A204.1 (cell line): ENCODE results near the gene SERPINA6.
"Not testable (repeated sequence)": the region's sequence is repeated elsewhere in the genome, so short reads cannot be mapped to it uniquely, and the experiment has no call there.

Experiments
- FAIRE-seq: peaks from 2 replicates; lab custom pipeline; 2012; peaks lifted over from hg19 to GRCh38; lab: Jason Lieb, UNC

SERPINA6 gene

DNA sequence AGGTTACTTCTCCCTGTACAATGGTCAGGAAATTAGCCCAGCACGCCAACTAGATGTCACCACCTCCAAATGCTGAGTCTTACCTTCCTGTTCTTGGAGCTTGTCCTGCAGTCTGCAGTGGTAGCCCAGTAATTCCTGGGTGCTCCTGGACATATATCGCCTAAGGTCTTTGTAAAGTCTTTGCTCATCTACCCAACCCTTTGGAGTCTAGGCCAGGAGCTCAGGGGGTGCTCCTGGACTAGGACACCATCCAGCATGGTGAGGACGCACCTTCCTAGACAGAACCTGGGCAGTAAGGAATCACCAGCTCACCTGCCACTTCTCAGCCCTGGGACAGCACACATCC lies 30.6 kb downstream of the SERPINA6 start:
- no peak for FAIRE-seq

DNA sequence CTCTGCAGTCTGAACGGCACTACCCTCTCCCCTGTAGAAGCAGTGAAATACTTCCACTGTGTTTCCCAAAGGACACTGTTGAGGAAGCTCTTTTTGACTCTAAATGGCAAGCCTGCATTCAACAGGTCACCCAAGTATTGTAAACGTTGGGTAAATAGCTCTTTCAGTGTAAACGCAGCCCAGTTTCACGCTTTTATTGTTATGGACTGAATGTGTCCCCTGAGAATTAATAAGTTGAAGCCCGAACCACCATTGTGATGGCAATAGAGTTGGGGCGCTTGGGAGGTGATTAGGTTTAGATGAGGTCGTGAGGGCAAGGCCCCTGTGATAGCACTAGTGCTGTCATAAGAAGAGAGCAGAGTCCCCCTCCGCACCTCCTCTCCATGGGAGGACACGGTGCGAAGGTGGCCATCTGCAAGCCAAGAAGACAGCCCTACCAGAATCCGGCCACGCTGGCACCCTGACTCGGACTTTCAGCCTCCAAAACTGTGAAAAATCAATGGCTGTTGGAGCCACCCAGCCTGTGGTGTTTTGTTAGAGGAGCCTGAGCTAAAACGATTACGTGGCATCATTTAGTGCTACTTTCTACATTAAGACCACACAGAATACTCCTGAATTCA lies 31.1 kb downstream of the SERPINA6 start:
- no peak for FAIRE-seq

DNA sequence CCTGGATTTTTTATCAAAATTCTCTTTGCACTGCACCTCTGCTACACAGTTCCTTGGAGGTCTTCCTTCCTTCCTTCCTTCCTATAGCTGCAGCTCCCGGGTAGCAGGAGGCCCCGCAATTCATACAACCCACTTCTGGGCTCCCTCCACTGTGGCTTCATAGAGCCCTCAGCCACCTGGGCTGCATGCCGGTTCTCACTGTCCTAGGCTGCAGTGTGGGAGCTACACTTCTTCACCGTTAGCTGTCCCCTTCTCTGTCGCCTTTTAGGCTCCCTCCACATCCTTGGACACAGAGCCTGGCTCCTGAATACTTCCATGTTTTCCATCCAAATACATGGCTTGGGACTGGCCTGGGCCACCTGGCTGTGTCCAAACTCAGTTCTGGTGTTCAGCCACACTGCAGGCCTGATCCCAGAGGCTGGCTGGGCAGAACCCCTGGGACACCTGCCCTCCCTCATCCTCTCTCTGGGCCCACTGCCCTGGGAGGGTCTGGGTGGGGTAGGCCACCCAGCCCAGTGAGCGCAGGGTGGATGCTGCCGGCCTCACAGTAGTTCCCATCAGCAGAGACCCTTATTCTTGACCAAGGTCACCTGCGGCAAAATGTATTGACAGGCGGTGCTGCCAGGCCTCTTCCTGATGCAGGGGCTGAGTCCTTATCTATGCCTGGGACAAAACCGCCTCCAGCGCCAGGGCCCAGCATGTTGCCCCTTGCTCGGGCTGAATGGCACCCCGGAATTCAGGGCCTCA lies 31.8 kb downstream of the SERPINA6 start:
- no peak for FAIRE-seq

DNA sequence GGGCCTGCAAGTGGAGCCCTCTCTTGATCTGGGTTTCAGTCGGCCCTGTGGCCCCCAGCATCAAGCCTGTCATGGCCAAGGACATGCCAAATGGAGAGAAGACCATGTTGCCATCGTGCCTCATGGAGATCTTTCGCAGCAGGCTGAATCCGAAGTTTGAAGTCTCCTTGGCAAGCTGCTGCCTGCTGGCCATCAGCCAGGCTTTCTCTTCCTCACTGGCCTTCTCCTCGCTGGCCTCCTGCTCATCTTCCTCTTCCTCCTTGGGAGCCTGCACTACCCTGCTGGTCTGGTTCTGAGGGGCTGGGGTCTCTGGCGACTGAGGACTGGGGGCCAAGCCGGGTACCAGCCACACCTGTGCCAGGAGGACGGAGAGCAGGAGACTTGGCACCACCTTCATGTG lies 32.9 kb downstream of the SERPINA6 start:
- FAIRE-seq, result no peak

DNA sequence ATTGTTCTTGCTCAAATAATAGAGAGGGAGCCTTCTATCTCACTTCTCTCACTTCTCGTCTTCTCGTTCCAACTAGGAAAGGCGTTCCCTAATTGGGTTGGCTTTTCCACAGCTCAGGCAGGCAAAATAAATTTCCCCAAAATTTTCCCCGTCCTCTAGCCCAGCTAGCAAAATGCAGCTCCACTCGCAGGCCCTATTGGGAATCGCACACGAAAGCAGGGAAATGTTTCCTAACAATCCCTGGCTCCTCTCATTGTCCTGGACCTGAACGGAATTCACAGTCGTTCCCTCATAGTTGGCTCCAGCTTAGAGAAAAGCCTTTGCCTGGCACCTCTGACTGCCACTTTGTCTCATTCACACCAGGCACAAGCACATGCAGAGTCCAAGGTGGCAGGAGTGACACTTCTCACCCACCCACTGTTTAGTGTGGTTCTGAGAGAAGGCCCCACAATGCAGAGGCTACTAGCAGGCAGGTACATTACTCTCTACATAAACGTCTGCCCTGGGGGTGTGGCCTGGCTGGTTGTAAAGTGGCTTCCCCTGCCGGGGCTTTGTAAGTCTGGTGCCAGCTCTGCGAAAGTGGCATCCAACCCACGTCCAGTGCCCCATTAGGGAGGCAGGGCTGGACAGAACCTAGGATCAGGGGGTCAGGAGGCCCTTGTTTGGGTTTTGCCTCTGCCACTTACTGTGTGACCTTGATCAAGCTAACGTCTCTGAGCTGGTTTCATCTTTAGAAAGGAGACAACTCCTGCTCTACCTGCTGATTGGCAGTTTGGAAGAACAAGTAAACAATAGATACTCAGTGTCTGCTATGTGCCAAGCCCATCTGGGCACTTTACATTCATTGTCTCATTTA lies 34.3 kb downstream of the SERPINA6 start:
- no peak for FAIRE-seq

DNA sequence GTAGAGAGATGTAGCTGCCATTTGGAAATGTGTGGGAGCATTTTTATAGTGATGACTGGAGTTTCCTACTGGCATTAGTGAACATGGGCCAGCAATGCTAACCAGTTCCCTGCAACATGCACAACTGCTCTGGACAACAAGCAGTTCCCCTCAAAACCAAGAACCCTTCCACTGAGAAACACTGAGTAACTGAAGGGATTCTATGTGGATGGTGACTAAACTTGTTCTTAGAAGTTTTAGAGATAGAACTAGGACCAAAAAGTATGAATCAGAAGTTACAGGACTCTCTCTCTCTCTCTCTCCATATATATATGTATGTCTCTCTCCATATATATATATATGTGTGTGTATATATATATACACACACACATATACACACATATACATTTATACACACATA lies 38.0 kb downstream of the SERPINA6 start:
- no peak for FAIRE-seq

DNA sequence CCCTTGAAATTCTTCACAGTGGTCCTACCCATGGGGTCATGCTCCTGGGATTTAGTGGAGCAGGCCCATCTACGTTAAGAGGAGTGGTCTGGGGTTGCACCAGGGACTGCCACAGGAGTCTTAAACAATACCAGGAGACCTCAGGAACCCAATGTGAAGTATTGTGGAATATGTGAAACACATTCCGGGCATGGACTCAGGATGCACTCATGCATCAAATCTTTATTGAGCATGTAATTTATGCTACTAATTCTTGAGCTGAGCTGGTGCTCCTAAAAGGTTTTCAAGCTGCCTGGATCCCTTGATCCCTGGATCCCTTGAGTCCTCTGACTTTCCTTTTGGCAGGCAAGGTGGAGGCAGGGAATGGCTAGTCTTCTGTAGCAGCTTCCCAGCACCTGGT lies 38.9 kb downstream of the SERPINA6 start:
- FAIRE-seq, result no peak

DNA sequence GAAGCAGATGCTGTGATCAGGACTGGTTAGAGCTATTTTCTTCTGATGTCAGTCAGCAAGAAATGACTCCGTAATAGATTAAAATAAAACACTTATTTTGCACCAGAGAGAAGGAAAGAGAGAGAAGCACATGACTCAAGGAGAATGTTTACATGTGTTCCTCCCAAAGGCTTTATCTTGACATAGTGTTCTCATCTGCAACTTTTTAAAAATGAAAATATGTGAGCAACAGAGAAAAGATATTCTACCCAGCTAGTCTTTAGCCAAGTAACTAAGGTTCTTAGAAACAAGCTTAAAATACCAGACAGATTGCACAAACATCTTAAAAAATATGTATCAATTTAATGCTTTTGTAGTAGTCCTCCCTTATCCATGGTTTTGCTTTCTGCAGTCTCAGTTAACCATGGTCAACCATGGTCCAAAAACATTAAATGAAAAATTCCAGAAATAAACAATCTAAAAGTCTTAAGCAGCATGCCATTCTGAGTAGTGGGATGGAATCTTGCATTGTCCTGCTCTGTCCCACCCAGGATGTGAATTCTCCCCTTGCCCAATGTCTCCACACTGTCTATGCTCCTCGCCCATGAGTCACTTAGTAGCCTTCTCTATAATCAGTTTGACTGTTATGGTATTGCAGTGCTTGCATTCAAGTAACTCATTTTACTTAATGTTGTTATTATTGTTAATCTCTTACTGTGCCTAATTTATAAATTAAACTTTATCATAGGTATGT lies 40.0 kb downstream of the SERPINA6 start:
- no peak for FAIRE-seq

DNA sequence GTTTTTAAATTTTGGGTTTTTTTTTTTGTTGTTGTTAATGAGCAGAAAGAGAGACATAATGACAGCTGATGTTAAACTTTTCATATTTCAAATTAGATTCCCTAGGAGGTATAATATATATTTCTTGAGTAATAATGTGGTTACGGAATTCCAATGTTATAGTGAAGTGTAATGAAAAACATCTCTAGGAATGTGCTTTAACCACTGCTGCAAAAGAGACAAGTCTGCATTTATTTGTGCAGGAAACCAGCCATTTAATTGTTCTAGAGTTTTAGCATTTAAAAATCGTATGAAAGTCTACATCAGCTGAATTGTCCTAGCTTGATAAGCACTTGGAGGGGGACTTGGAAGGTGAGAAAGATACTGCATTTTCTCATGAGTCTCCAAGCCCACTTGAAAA lies 44.4 kb downstream of the SERPINA6 start:
- no peak for FAIRE-seq

DNA sequence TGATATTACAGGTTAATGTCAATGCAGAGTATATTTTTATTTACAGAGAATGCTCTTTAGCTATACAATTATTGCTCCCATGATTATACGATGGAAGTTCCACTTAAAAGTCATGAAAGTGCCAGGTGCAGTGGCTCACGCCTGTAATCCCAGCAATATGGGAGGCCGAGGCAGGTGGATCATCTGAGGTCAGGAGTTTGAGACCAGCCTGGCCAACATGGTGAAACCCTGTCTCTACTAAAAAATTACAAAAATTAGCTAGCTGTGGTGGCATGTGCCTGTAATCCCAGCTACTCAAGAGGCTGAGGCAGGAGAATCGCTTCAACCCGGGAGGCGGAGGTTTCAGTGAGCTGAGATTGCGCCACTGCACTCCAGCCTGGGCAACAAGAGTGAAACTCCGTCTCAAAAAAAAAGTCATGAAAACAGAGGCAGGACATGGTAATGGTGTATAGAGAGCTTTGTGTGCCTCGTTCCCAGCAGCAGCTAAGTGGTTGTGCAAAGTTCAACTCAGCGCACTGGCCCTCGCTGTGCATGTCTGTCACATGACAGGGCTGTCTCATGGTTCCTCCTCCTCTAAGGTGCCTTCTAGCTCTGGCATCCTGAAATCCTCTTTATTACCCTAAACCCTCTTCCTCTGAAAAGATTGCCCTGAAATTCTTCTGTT lies 46.1 kb downstream of the SERPINA6 start:
- FAIRE-seq, result not testable (repeated sequence)

DNA sequence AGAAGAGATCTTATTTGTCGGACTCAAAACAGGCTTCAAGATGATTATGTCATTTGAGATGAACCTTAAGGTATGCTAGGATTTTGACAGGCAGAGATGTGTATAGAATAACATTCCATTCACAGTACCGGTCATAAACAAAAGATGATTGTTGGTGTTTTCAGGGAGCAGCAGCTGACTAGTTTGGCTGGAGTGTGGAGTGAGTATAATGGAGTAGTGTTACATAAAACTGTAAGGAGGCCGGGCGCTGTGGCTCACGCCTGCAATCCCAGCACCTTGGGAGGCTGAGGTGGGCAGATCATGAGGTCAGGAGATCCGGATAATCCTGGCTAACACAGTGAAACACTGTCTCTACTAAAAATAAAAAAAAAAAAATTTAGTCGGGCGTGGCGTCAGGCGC lies 54.0 kb downstream of the SERPINA6 start:
- no peak for FAIRE-seq

DNA sequence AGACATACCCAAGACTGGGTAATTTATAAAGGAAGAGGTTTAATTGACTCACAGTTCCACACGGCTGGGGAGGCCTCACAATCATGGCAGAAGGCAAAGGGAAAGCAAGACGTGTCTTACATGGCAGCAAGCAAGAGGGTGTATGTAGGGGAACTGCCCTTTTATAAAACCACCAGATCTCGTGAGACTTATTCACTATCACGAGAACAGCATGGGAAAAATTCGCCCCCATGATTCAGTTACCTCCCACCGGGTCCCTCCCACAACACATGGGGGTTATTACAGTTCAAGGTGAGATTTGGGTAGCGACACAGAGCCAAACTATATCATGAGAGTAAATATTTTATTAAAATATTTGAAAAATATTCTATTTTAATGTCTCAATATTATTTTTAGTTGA lies 54.6 kb downstream of the SERPINA6 start:
- FAIRE-seq, result not testable (repeated sequence)

DNA sequence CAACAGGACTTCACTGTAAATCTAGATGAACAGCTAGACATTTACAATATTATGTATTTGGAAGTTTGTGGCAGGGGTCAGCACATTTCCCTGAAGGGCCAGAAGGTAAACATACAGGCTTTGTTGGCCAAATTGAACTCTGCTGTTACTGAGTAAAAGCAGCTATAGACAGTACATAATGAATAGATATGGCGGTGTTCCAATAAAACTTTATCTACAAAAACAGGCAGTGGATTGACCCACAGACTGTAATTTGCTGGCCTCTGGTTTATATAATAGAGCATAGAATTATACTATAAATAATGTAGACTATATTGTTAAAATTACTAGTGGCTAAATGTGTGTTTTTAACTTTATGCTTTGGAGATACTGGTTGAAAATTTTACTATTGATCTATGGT lies 55.8 kb downstream of the SERPINA6 start:
- FAIRE-seq, result no peak

DNA sequence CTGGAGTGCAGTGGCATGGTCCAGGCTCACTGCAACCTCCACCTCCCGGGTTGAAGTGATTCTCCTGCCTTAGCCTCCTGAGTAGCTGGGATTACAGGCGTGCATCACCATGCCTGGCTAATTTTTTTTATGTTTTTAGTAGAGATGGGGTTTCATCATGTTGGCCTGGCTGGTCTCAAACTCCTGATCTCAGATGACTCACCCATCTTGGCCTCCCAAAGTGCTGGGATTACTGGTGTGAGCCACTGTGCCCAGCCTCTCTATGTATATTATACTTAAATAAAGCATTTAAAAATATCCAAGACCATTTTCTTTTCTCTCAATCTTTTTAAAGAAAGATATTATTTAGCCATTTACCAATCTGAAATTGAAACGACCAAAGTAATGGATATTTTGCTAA lies 58.9 kb downstream of the SERPINA6 start:
- FAIRE-seq, result not testable (repeated sequence)
